ENCODE data around the gene ADIPOR1.

GRCh38 chr1:202926581-202927491 is 31.3 kb downstream of the ADIPOR1 start, which contains the start of gene KLHL12:
- TF ChIP-seq EZH2phosphoT487 (IDR thresholded peaks at IDR 0.05): no peak
- peak; percentile 61 for TF ChIP-seq CTCF (IDR thresholded peaks at IDR 0.05)
